Naive B cell (primary cell): Measurements from ENCODE around the gene RUNDC1. TPM values are rescaled to one million over a fixed set of nuclear protein-coding genes. Genes with fewer than 3 reads are reported as not detected.

Experiments used
- ATAC-seq, 2 donors: fragments of 150-1000 bp; cut with Tn5 transposase; 2 replicates each; pipeline ENCODE4 v1.10.0; 2021; ENCODE audit warnings: low read depth in 2 of 2, mild to moderate bottlenecking in 2 of 2, moderate library complexity in 2 of 2
- DNase-seq: peaks from one replicate; pipeline ENCODE4 v3.0.0; 2022
- H3K27ac Mint-ChIP-seq, 6 donors: one replicate each; pipeline ENCODE4 v1.8.0; 2020 to 2022; ENCODE audit warnings: mild to moderate bottlenecking in 6 of 6, mixed read lengths in 6 of 6, moderate library complexity in 5 of 6, inconsistent platforms in 2 of 6
- H3K27me3 Mint-ChIP-seq, 3 donors: one replicate each; pipeline ENCODE4 v1.8.0; 2021 to 2022; ENCODE audit warnings: mixed read lengths in 3 of 3, mild to moderate bottlenecking in 1 of 3
- H3K36me3 Mint-ChIP-seq, 2 donors: one replicate each; pipeline ENCODE4 v1.8.0; 2020 to 2022; ENCODE audit warnings: mixed read lengths in 2 of 2, inconsistent platforms in 1 of 2, mild to moderate bottlenecking in 1 of 2
- H3K4me1 Mint-ChIP-seq, 3 donors: one replicate each; pipeline ENCODE4 v1.8.0; 2020 to 2022; ENCODE audit warnings: mixed read lengths in 3 of 3, inconsistent platforms in 1 of 3, mild to moderate bottlenecking in 1 of 3, moderate library complexity in 1 of 3
- H3K4me3 Mint-ChIP-seq, 8 donors: one replicate each; pipeline ENCODE4 v1.8.0; 2020 to 2022; ENCODE audit warnings: mild to moderate bottlenecking in 8 of 8, mixed read lengths in 8 of 8, moderate library complexity in 8 of 8, inconsistent platforms in 2 of 8
- H3K9me3 Mint-ChIP-seq, 7 donors: one replicate each; pipeline ENCODE4 v1.8.0; 2020 to 2022; ENCODE audit warnings: mixed read lengths in 7 of 7, mild to moderate bottlenecking in 5 of 7, inconsistent platforms in 2 of 7, moderate library complexity in 1 of 7
- polyA plus RNA-seq, 6 donors: library from polyadenylated mRNA; unstranded; fragments of 300-500 nt; fragmentation: Illumina TruSeq; gene quantifications; one replicate each; pipeline ENCODE4 v1.2.3, GENCODE V29; 2021; ENCODE audit warnings: low read depth in 6 of 6

RUNDC1 gene
- polyA plus RNA-seq, 6 donors from 2014 or later = 15.3 to 39.6 (median 26.2) TPM

DNA sequence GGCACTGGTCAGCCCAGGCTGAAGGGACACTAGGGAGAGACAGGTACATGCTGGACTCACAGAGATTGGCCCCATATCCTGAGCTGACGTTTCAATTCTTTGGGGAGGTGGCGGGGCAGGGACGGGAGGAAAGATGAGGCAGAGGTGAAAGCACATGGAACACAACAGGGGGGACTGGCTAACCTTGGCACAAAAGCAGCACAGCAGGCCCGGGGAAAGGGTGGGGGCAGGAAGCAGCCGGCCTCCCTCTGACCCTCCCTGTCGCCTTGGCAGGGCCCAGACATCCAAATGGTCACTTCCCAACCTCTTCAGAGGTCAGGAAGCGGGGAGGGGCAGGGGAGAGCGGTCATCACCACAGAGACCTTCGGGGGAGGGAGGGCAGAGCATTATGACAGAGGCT is 35.2 kb downstream of the RUNDC1 start:
- ATAC-seq (no peak), DNase-seq (no peak)
- H3K27ac Mint-ChIP-seq = peak overlapping the region in 2 of 6 donors; percentile 46 to 57
- H3K36me3 Mint-ChIP-seq = peaks cover 10 to 19% of the 10 kb centered on the region in 2 donors
- no peak overlapping the region for H3K4me3 Mint-ChIP-seq
- H3K9me3 Mint-ChIP-seq = no peaks in the 10 kb centered on the region
- H3K27me3 Mint-ChIP-seq = no peaks in the 10 kb centered on the region
- peaks cover 12 to 21% (median 17%) of the 10 kb centered on the region in 3 donors for H3K4me1 Mint-ChIP-seq

- Mint-ChIP-seq H3K36me3 (peaks cover 10 to 19% of the 10 kb centered on the region in 2 donors), H3K4me1 (peaks cover 17 to 24% (median 19%) of the 10 kb centered on the region in 3 donors), H3K27ac (peak overlapping the region in 1 of 6 donors; percentile 20), H3K4me3 (no peak overlapping the region), H3K27me3 (no peaks in the 10 kb centered on the region), H3K9me3 (no peaks in the 10 kb centered on the region)
- ATAC-seq = no peak
- DNase-seq = no peak
These were observed 35.9 kb downstream of the RUNDC1 start for GRCh38 chr17:43016216-43016615.

DNA sequence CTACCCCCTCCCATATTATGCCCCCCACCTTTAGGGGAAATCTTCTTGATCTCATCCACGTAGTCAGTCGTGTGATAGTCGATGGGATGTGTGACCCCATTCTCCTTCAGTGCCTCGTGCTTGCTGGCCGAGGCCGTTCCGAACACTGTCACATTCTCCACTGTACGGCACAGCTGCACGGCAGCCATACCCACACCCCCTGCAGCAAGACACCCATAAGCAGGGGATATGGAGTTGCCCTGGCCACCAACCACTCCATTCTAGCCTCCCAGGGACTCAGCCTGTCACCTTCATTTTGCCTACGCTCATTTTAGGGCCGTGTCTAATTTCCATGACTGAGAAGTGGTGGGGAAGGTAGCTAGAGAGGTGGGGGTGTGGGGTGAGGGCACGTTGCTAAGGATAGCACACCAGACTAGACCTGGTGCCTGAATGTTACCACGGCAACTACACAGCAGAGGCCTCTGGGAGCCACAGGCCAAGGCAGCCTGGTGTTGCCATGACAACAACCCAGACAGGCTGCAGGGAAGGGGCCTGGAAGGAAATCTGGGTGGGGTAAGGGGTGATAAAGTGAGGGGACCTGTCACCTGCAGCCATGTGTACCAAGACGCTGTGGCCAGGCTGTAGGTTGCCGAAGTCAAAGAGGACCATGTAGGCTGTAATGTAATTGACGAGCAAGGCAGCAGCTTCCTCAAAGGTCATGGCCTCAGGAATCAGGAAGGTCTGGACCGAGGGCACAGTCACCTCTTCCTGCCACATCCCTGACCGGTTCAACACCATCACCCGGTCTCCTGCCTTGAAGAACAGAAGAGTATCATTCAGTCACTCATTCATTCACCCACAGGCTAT is 37.9 kb downstream of the RUNDC1 start:
- Mint-ChIP-seq H3K27ac (peak overlapping the region in 5 of 6 donors; percentile 15 to 82 (median 69)), H3K9me3 (no peaks in the 10 kb centered on the region), H3K36me3 (peaks cover 4 to 12% of the 10 kb centered on the region in 2 donors), H3K4me3 (peak overlapping the region in 2 of 8 donors; percentile 69 to 95), H3K27me3 (no peaks in the 10 kb centered on the region), H3K4me1 (peaks cover 13 to 25% (median 17%) of the 10 kb centered on the region in 3 donors)
- DNase-seq (no peak), ATAC-seq (no peak)

- peak overlapping the region in 2 of 6 donors; percentile 8 to 69 for H3K27ac Mint-ChIP-seq
- ATAC-seq (no peak), DNase-seq (no peak)
- H3K36me3 Mint-ChIP-seq = peaks cover 0 to 8% of the 10 kb centered on the region in 2 donors
- H3K4me3 Mint-ChIP-seq = peak overlapping the region in 1 of 8 donors; percentile 95
- H3K9me3 Mint-ChIP-seq = no peaks in the 10 kb centered on the region
- H3K4me1 Mint-ChIP-seq = peaks cover 13 to 25% (median 16%) of the 10 kb centered on the region in 3 donors
- H3K27me3 Mint-ChIP-seq = no peaks in the 10 kb centered on the region
These were observed 38.6 kb downstream of the RUNDC1 start for GRCh38 chr17:43018932-43019331.

- Mint-ChIP-seq H3K36me3 (peaks cover 0 to 8% of the 10 kb centered on the region in 2 donors), H3K9me3 (no peaks in the 10 kb centered on the region), H3K4me1 (peaks cover 17 to 28% (median 19%) of the 10 kb centered on the region in 3 donors), H3K4me3 (peak overlapping the region in 7 of 8 donors; percentile 55 to 97 (median 84)), H3K27ac (peak overlapping the region in 1 of 6 donors; percentile 76), H3K27me3 (no peaks in the 10 kb centered on the region)
- DNase-seq = no peak
- ATAC-seq = no peak
These were observed 39.1 kb downstream of the RUNDC1 start for GRCh38 chr17:43019418-43019817.

GRCh38 chr17:43020030-43020621 is 39.8 kb downstream of the RUNDC1 start:
- Mint-ChIP-seq H3K27me3 (no peaks in the 10 kb centered on the region), H3K4me3 (peak overlapping the region; percentile 82 to 97 (median 94)), H3K9me3 (no peaks in the 10 kb centered on the region), H3K27ac (peak overlapping the region in 2 of 6 donors; percentile 19 to 87), H3K4me1 (peaks cover 24 to 30% (median 24%) of the 10 kb centered on the region in 3 donors), H3K36me3 (peaks cover 0 to 2% of the 10 kb centered on the region in 2 donors)
- ATAC-seq (no peak), DNase-seq (no peak)

- Mint-ChIP-seq H3K4me3 (peak overlapping the region; percentile 82 to 98 (median 94)), H3K27ac (peak overlapping the region; percentile 21 to 97 (median 86)), H3K27me3 (no peaks in the 10 kb centered on the region), H3K4me1 (peaks cover 27 to 31% (median 29%) of the 10 kb centered on the region in 3 donors), H3K36me3 (no peaks in the 10 kb centered on the region), H3K9me3 (no peaks in the 10 kb centered on the region)
- ATAC-seq (peak; percentile 7 to 9), DNase-seq (peak; percentile 65)
These were observed 40.7 kb downstream of the RUNDC1 start for GRCh38 chr17:43020789-43021740.

DNA sequence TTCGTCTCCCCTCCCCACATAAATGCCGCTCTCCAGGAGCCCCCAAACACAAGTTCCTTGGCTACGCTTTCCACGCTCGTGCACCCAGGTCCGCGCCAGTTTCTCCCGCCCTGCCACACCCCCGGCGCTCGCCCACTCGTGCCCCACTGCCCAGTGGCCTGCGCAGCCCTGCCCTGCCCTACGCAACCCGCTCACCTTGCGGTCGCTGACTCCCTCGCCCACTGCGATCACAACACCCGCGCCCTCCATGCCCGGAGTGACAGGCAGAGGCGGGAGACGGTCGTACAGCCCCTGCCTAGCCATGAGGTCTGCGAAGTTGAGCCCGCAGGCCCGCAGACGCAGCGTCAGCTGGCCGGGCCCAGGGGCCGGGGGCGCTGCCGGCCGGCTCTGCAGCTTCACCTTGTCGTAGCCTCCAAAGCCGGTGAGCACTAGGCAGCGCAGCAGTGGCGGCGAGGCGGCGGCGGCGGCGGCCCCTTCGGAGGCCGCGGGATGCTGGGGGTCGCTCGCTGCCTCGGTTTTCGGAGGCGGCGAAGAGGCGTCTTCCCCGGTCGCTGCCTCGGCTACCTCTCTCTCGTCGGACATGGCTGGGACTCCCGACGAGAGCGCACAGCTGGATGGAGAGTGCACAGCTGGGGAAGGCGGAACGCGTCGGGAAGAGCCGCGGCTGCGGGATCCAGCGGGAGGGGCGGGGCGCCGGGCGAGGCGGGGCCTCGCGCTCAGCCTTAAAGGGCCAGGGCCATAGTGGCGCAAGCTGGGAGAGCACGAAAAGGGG is 41.6 kb downstream of the RUNDC1 start, which contains the start of gene VAT1:
Gene VAT1 (minus strand): TSS at position 645 of the 772 bp plus-strand sequence. CDS start 63 bp downstream, at position 582.
- Mint-ChIP-seq H3K9me3 (no peaks in the 10 kb centered on the region), H3K27me3 (no peaks in the 10 kb centered on the region), H3K36me3 (no peaks in the 10 kb centered on the region), H3K4me3 (peak within 1 kb of the TSS; percentile 82 to 98 (median 94)), H3K27ac (peak within 1 kb of the TSS; percentile 14 to 97 (median 86)), H3K4me1 (peaks cover 29 to 31% (median 31%) of the 10 kb centered on the region in 3 donors)
- DNase-seq (peak; percentile 53), ATAC-seq (peak; percentile 34 to 36)

GRCh38 chr17:43024407-43025289 is 44.3 kb downstream of the RUNDC1 start, which contains the start of gene RND2:
TSS of gene RND2 (plus strand) at chr17:43025231. CDS start at chr17:43025348, 117 bp downstream.
- Mint-ChIP-seq H3K9me3 (no peaks in the 10 kb centered on the region), H3K36me3 (no peaks in the 10 kb centered on the region), H3K4me1 (peaks cover 25 to 31% (median 28%) of the 10 kb centered on the region in 3 donors), H3K27me3 (no peaks in the 10 kb centered on the region), H3K27ac (peak within 1 kb of the TSS; percentile 93 to 97 (median 96)), H3K4me3 (peak within 1 kb of the TSS; percentile 82 to 96 (median 90))
- DNase-seq (peak; percentile 85), ATAC-seq (peak; percentile 73 to 74)

- H3K4me3 Mint-ChIP-seq = peak overlapping the region; percentile 75 to 91 (median 82)
These were observed 44.9 kb downstream of the RUNDC1 start for GRCh38 chr17:43025290-43025657.

DNA sequence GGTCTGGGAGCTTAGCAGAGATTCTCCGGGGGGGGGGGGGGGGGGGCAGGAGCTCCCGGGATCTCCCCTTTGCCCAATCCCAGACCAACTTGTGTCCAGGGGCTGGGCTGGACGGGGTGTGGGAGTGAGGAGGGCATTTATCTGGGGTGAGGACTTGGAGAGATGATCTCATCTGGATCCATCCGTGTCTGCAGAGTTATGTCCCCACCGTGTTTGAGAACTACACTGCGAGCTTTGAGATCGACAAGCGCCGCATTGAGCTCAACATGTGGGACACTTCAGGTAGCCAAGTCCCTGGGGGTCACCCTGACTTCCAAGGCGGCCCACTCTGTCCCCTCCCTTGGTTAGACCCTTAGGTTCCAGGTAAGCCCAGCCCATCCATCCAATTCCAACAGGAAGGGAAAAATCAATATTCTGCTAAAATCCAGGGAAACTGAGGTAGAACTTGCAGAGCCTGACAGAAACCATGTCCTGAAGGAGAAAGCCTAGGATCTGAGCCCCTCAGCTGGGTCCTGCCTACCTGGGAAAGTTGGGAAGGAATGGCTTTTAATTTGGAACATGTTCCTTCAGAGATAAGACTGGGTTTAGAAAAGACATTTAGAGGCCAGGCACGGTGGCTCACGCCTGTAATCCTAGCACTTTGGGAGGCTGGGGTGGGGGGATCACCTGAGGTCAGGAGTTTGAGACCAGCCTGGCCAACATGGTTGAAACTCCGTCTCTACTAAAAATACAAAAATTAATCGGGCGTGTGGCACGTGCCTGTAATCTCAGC is 45.6 kb downstream of the RUNDC1 start:
- DNase-seq (no peak), ATAC-seq (no peak)
- H3K27me3 Mint-ChIP-seq = no peaks in the 10 kb centered on the region
- no peaks in the 10 kb centered on the region for H3K36me3 Mint-ChIP-seq
- H3K4me3 Mint-ChIP-seq = peak overlapping the region; percentile 52 to 85 (median 80)
- peak overlapping the region in 5 of 6 donors; percentile 27 to 95 (median 73) for H3K27ac Mint-ChIP-seq
- peaks cover 19 to 24% (median 20%) of the 10 kb centered on the region in 3 donors for H3K4me1 Mint-ChIP-seq
- H3K9me3 Mint-ChIP-seq = no peaks in the 10 kb centered on the region

More at GRCh38 chr17:43025290-43025657, 44.9 kb downstream of the RUNDC1 start:
- peaks cover 22 to 26% (median 22%) of the 10 kb centered on the region in 3 donors for H3K4me1 Mint-ChIP-seq
- no peaks in the 10 kb centered on the region for H3K27me3 Mint-ChIP-seq
- peak overlapping the region in 5 of 6 donors; percentile 57 to 95 (median 87) for H3K27ac Mint-ChIP-seq
- no peaks in the 10 kb centered on the region for H3K9me3 Mint-ChIP-seq
- DNase-seq (no peak), ATAC-seq (no peak)
- no peaks in the 10 kb centered on the region for H3K36me3 Mint-ChIP-seq
